Measurements from ENCODE around the gene HNRNPUL1. TPM values are rescaled to one million over a fixed set of nuclear protein-coding genes. Genes with fewer than 3 reads are reported as not detected.
A peak's percentile ranks its signal among the peaks of the same experiment; 100 is the strongest.

The HNRNPUL1 gene
- total RNA-seq, 1 experiment from 2014 or later = 315 TPM

GRCh38 chr19:41352609-41353465, 88.7 kb downstream of the HNRNPUL1 start:
- Mint-ChIP-seq H3K27me3 (ENCODE audit: low read depth) (peaks cover 44% of the 10 kb centered on the region), H3K4me3 (peak overlapping the region; percentile 75 to 93), H3K4me1 (peaks cover 21 to 22% of the 10 kb centered on the region in 2 experiments), H3K9me3 (no peaks in the 10 kb centered on the region; a peak in 1 of 5 replicates), H3K36me3 (ENCODE audit: insufficient read depth in 1 of 3, low read depth in 3 of 3) (peaks cover 0 to 18% (median 3%) of the 10 kb centered on the region in 3 experiments; a peak in 4 of 7 replicates), H3K27ac (no peak overlapping the region)
- Histone ChIP-seq H3K79me2 (ENCODE audit: insufficient read depth, low read length) (no peaks in the 10 kb centered on the region), H2BK20ac (ENCODE audit: low read depth, low read length, poor library complexity, severe bottlenecking) (no peak overlapping the region), H3K4me2 (ENCODE audit: insufficient read depth, insufficient read length, low read length) (peak overlapping the region; percentile 63), H3K27ac (ENCODE audit: insufficient read length, low read depth, low read length) (no peak overlapping the region), H3K23me2 (ENCODE audit: insufficient read length, low read depth, low read length, poor library complexity, severe bottlenecking) (peaks cover 26% of the 10 kb centered on the region), H3K14ac (ENCODE audit: insufficient read depth, low read length) (peak overlapping the region; percentile 55; the same call in 1 of the 2 replicates), H3K4me1 (ENCODE audit: insufficient read depth, low read length) (no peaks in the 10 kb centered on the region; the same call in 1 of the 2 replicates), H3K23ac (ENCODE audit: insufficient read length, low read depth, low read length) (no peak overlapping the region), H3T11ph (ENCODE audit: low read length) (no peak overlapping the region), H3K27me3 (ENCODE audit: insufficient read depth, low read length) (peaks cover 10% of the 10 kb centered on the region; the same call in 1 of the 2 replicates), H3K9me3 (ENCODE audit: control insufficient read depth, low read depth, low read length) (no peaks in the 10 kb centered on the region), H2AFZ (ENCODE audit: low read length) (no peak overlapping the region), H2BK15ac (ENCODE audit: low read depth, low read length) (no peak overlapping the region), H3K9ac (ENCODE audit: extremely low read depth, insufficient read length, low read length) (no peak overlapping the region), H3K18ac (ENCODE audit: insufficient read length, low read depth, low read length) (no peak overlapping the region), H4K5ac (ENCODE audit: insufficient read length, low read depth, low read length) (no peak overlapping the region), H2AK5ac (ENCODE audit: insufficient read length, low read length) (no peak overlapping the region), H3K79me1 (ENCODE audit: insufficient read depth, low read depth, low read length, poor library complexity, severe bottlenecking) (no peaks in the 10 kb centered on the region), H4K20me1 (ENCODE audit: control insufficient read depth, insufficient read depth, insufficient read length) (no peaks in the 10 kb centered on the region), H4K8ac (replicated peaks; ENCODE audit: insufficient read length, low read depth, low read length) (no peak overlapping the region), H2BK120ac (ENCODE audit: low read depth, low read length, poor library complexity, severe bottlenecking) (no peak overlapping the region), H3K56ac (ENCODE audit: insufficient read length, low read depth, low read length) (no peak overlapping the region), H2BK5ac (ENCODE audit: insufficient read length, low read length) (no peak overlapping the region), H2BK12ac (ENCODE audit: insufficient read length, low read depth, low read length) (no peak overlapping the region), H4K91ac (ENCODE audit: insufficient read length, low read depth, low read length) (no peak overlapping the region), H3K4ac (ENCODE audit: low read depth, low read length) (no peak overlapping the region)
- no CpG with 5 or more reads among the region's 71 CpGs for WGBS (ENCODE audit: extremely low coverage, insufficient read length, low lambda C conversion rate)
- DNase-seq = peak; percentile 73
- peak; percentile 65 for TF ChIP-seq CTCF (conservative IDR thresholded peaks at IDR 0.05)

Measured in H9 (cell line).